Endothelial cell of umbilical vein (primary cell): Measurements from ENCODE around the gene SLC16A8. TPM values are rescaled to one million over a fixed set of nuclear protein-coding genes. Genes with fewer than 3 reads are reported as not detected.

Source experiments
- BruUV-seq: library from RNA; stranded (reverse); fragments of 400-500 nt; replicated peaks from 2 replicates; lab custom pipeline; 2021; lab: Mats Ljungman, UMichigan
- CTCF ChIA-PET: fragments of 300-600, 350-600 bp; sonication (Branson Sonifier 250); formaldehyde crosslinking; loops from one replicate; lab custom pipeline; 2021; ENCODE audit warnings: antibody characterized with exemption, inconsistent platforms; lab: Charles Lee
- POLR2A ChIA-PET: fragments of 300-600, 350-600 bp; sonication (Branson Sonifier 250); formaldehyde crosslinking; loops from one replicate; lab custom pipeline; 2021; ENCODE audit warnings: antibody characterized with exemption, inconsistent platforms; lab: Charles Lee
- DNase-seq: peaks from one replicate; pipeline ENCODE4 v3.0.0-alpha.2; 2011; ENCODE audit warnings: low read depth, low spot score
- FAIRE-seq: peaks from 2 replicates; lab custom pipeline; 2011; peaks lifted over from hg19 to GRCh38; lab: Jason Lieb, UNC
- H2AFZ ChIP-seq: 2 replicates; pipeline ENCODE4 v1.6.0; 2012; ENCODE audit warnings: low read depth, low read length, control low read depth, inconsistent platforms
- H3K27ac ChIP-seq: 2 replicates; pipeline ENCODE4 v1.5.1; 2011; ENCODE audit warnings: low read depth, mild to moderate bottlenecking, control low read depth, low read length, moderate library complexity; ENCODE audit not compliant: insufficient read depth
- H3K27me3 ChIP-seq, 2 experiments: 2 replicates each; pipeline versions ENCODE4 v1.6.0 to v1.6.1; 2011; ENCODE audit warnings: low read length in 2 of 2, mixed read lengths in 1 of 2; ENCODE audit not compliant: control insufficient read depth in 2 of 2, insufficient read depth in 2 of 2
- H3K36me3 ChIP-seq, 2 experiments: 2 replicates in 1 of 2; 3 replicates in 1 of 2; pipeline ENCODE4 v1.5.1; 2011; ENCODE audit warnings: low read length in 2 of 2, mild to moderate bottlenecking in 1 of 2, moderate library complexity in 1 of 2; ENCODE audit not compliant: control insufficient read depth in 2 of 2, insufficient read depth in 2 of 2; ENCODE audit errors: extremely low read depth in 1 of 2
- H3K4me1 ChIP-seq: 3 replicates; pipeline ENCODE4 v1.5.1; 2011; ENCODE audit warnings: mild to moderate bottlenecking, low read length; ENCODE audit not compliant: control insufficient read depth, insufficient read depth; ENCODE audit errors: extremely low read depth
- H3K4me2 ChIP-seq: 2 replicates; pipeline ENCODE4 v1.6.1; 2011; ENCODE audit warnings: low read length, control low read depth, mixed read lengths; ENCODE audit not compliant: insufficient read depth
- H3K4me3 ChIP-seq, 3 experiments: fragments of 200-600 bp in 1 of 3; sonication (generic), shearing (Covaris generic) in 1 of 3; replicated peaks in 1 of 3; 2 replicates each; pipeline ENCODE4 v1.5.1; 2011 to 2016; ENCODE audit warnings: control low read depth in 3 of 3, low read length in 3 of 3, mild to moderate bottlenecking in 2 of 3, inconsistent platforms in 1 of 3, low read depth in 1 of 3, moderate library complexity in 1 of 3; ENCODE audit not compliant: insufficient read depth in 1 of 3
- H3K79me2 ChIP-seq: 2 replicates; pipeline ENCODE4 v1.6.0; 2012; ENCODE audit warnings: low read length, inconsistent platforms; ENCODE audit not compliant: control insufficient read depth, insufficient read depth
- H3K9ac ChIP-seq: replicated peaks from 2 replicates; pipeline ENCODE3; 2011; ENCODE audit warnings: low read length, control low read depth; ENCODE audit not compliant: insufficient read depth; ENCODE audit errors: extremely low read depth
- H3K9me1 ChIP-seq: replicated peaks from 3 replicates; pipeline ENCODE4 v1.6.0; 2011; ENCODE audit warnings: mild to moderate bottlenecking, low read length; ENCODE audit not compliant: control insufficient read depth, insufficient read depth; ENCODE audit errors: extremely low read depth
- H3K9me3 ChIP-seq: replicated peaks from 2 replicates; pipeline ENCODE4 v1.5.1; 2012; ENCODE audit warnings: low read length, inconsistent platforms; ENCODE audit not compliant: control insufficient read depth, insufficient read depth
- H4K20me1 ChIP-seq: replicated peaks from 2 replicates; pipeline ENCODE3; 2011; ENCODE audit warnings: mild to moderate bottlenecking, low read length; ENCODE audit not compliant: control insufficient read depth, insufficient read depth; ENCODE audit errors: extremely low read depth
- EZH2 ChIP-seq: IDR thresholded peaks from 2 replicates; pipeline ENCODE4 v1.6.1; 2012; ENCODE audit warnings: borderline replicate concordance, low read depth, mild to moderate bottlenecking, moderate library complexity, low read length, inconsistent platforms; ENCODE audit not compliant: severe bottlenecking
- FOS ChIP-seq: IDR thresholded peaks from 2 replicates; pipeline ENCODE4 v1.6.1; 2011; ENCODE audit warnings: mild to moderate bottlenecking, low read length, moderate library complexity, borderline replicate concordance; ENCODE audit not compliant: insufficient read depth
- GATA2 ChIP-seq: IDR thresholded peaks from 2 replicates; pipeline ENCODE4 v1.7.0; 2011; ENCODE audit warnings: low read depth, mild to moderate bottlenecking, moderate library complexity, mixed read lengths, low read length; ENCODE audit not compliant: insufficient read length, insufficient read depth
- MYC ChIP-seq: IDR thresholded peaks from one replicate; pipeline ENCODE4 v1.6.1; 2011; ENCODE audit warnings: mild to moderate bottlenecking, low read depth, low read length
- POLR2A ChIP-seq: IDR thresholded peaks from 2 replicates; pipeline ENCODE4 v1.6.1; 2012; ENCODE audit warnings: low read depth, mild to moderate bottlenecking, control low read depth, low read length
- POLR2AphosphoS5 ChIP-seq: IDR thresholded peaks from 2 replicates; pipeline ENCODE4 v1.6.1; 2012; ENCODE audit warnings: low read depth, mild to moderate bottlenecking, control low read depth, low read length, moderate library complexity; ENCODE audit not compliant: insufficient read depth
- dilution Hi-C: fragments of 300-500 bp; cut with MboI; formaldehyde crosslinking; loops from one replicate; pipeline ENCODE4 v1.15.0; 2019; ENCODE audit warnings: low sequenced_read_pairs; ENCODE audit not compliant: extremely low pct_ligation_motif_present
- intact Hi-C: fragments of 100-400 bp; cut with micrococcal nuclease; formaldehyde crosslinking; loops from one replicate; pipeline ENCODE4 v1.10.0; 2022
- polyA plus RNA-seq, 4 experiments: library from polyadenylated mRNA; depleted of rRNA in 3 of 4; stranded (reverse) in 3 of 4; unstranded in 1 of 4; fragments of >200 nt; gene quantifications; 2 replicates each; pipeline versions ENCODE4 v1.2.1 to v1.2.3, GENCODE V29; 2011 to 2012; ENCODE audit warnings: missing spikeins in 1 of 4
- total RNA-seq: library from RNA; stranded (reverse); gene quantifications from 2 replicates; pipeline ENCODE4 v1.2.3, GENCODE V29; 2021
- TF ChIP-seq, protein P1 (sequence below), 2 donors: IDR thresholded peaks; 1 replicate in 1 of 2; 2 replicates in 1 of 2; pipeline ENCODE4 v1.5.1; 2011; ENCODE audit warnings: low read length in 2 of 2, mild to moderate bottlenecking in 2 of 2, moderate library complexity in 2 of 2, control low read depth in 1 of 2, inconsistent platforms in 1 of 2, low read depth in 1 of 2; ENCODE audit not compliant: insufficient read depth in 1 of 2; ENCODE audit errors: extremely low read depth in 1 of 2
- TF ChIP-seq, protein P2 (sequence below): IDR thresholded peaks from 2 replicates; pipeline ENCODE4 v1.6.1; 2011; ENCODE audit not compliant: insufficient read depth, insufficient read length

Gene SLC16A8
- total and polyA plus RNA-seq, 2 donors (not counting 3 experiments of a cell fraction or from before 2014, with no cell fraction given) = 0.14 TPM; not detected in 1

DNA sequence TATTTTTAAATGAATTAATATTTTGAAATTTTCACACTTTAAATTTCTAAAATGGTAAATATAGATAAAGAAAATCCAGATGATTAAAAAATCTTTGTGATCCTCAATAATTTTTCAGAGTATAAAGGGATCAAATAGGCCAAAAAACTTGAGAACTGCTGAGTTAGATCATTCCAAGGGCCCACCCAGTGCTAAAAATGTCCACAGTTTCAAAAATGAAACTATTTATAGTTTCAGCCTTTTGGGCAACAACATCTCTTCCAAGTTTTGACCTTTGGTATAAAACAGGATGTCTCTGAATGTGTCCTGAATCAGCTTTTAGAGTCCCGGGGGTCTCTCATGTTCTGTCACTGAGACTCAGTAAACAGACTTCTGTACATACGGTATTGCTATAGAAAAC lies 47.4 kb upstream of the SLC16A8 start:
- Histone ChIP-seq H3K4me2 (no peak overlapping the region), H3K9me1 (no peaks in the 10 kb centered on the region), H3K36me3 (no peaks in the 10 kb centered on the region), H3K27ac (no peak overlapping the region), H3K79me2 (no peaks in the 10 kb centered on the region), H4K20me1 (no peaks in the 10 kb centered on the region), H2AFZ (no peak overlapping the region), H3K27me3 (no peaks in the 10 kb centered on the region), H3K4me1 (peaks cover 7% of the 10 kb centered on the region), H3K4me3 (no peak overlapping the region), H3K9ac (no peak overlapping the region), H3K9me3 (no peaks in the 10 kb centered on the region)
- dilution Hi-C loops (no loop called here), intact Hi-C loops (no loop called here)
- CTCF ChIA-PET = interaction anchor here (1.0 kb wide), 1 partner anchor 17 kb away, joined by 3 read pairs; no protein-coding TSS in a partner anchor
- FAIRE-seq (no peak), DNase-seq (no peak)
- POLR2A ChIA-PET = no interaction called here
- BruUV-seq = no TSS peak
- no peak for TF ChIP-seq FOS
- TF ChIP-seq POLR2A = no peak
- TF ChIP-seq POLR2AphosphoS5 = no peak

DNA sequence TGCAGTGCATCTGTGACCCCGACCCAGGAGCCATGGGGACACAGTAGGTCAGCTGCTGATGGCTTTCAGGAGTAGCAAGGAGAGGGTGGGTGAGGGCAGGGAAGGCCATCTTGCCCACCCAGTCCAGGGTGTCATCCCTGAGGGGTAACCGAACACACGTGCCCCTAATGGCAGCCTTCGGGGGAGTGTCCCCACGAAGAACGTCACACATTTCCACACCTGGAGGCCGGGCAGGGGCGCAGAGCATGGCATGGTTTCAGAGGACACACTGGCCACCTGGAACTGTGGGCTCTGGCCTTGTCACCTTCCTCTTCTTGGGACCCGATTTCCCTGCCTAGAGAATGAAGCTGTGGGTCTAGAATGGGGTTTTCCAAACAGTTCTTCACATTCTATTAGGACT lies 45.9 kb upstream of the SLC16A8 start:
- Histone ChIP-seq H3K9me3 (no peaks in the 10 kb centered on the region), H3K4me1 (no peaks in the 10 kb centered on the region), H2AFZ (no peak overlapping the region), H4K20me1 (no peaks in the 10 kb centered on the region), H3K36me3 (no peaks in the 10 kb centered on the region), H3K4me3 (no peak overlapping the region), H3K9me1 (no peaks in the 10 kb centered on the region), H3K27me3 (no peaks in the 10 kb centered on the region), H3K79me2 (no peaks in the 10 kb centered on the region), H3K9ac (no peak overlapping the region), H3K27ac (no peak overlapping the region), H3K4me2 (no peak overlapping the region)
- no TSS peak for BruUV-seq
- FAIRE-seq (no peak), DNase-seq (no peak)
- POLR2A ChIA-PET = no interaction called here
- CTCF ChIA-PET = interaction anchor here (1.0 kb wide), 1 partner anchor 15 kb away, joined by 4 read pairs; no protein-coding TSS in a partner anchor
- TF ChIP-seq GATA2 = no peak
- TF ChIP-seq, protein P1, sequence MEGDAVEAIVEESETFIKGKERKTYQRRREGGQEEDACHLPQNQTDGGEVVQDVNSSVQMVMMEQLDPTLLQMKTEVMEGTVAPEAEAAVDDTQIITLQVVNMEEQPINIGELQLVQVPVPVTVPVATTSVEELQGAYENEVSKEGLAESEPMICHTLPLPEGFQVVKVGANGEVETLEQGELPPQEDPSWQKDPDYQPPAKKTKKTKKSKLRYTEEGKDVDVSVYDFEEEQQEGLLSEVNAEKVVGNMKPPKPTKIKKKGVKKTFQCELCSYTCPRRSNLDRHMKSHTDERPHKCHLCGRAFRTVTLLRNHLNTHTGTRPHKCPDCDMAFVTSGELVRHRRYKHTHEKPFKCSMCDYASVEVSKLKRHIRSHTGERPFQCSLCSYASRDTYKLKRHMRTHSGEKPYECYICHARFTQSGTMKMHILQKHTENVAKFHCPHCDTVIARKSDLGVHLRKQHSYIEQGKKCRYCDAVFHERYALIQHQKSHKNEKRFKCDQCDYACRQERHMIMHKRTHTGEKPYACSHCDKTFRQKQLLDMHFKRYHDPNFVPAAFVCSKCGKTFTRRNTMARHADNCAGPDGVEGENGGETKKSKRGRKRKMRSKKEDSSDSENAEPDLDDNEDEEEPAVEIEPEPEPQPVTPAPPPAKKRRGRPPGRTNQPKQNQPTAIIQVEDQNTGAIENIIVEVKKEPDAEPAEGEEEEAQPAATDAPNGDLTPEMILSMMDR (IDR thresholded peaks at IDR 0.05; ENCODE audit: extremely low read depth in 1 of 2, insufficient read depth in 1 of 2, low read depth in 1 of 2, low read length in 2 of 2) = no peak
- TF ChIP-seq, protein P2, sequence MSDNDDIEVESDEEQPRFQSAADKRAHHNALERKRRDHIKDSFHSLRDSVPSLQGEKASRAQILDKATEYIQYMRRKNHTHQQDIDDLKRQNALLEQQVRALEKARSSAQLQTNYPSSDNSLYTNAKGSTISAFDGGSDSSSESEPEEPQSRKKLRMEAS = no peak
- no peak for TF ChIP-seq FOS
- TF ChIP-seq EZH2 = no peak
- no peak for TF ChIP-seq MYC
- intact Hi-C loops (no loop called here), dilution Hi-C loops (no loop called here)
